HepG2 (cell line): ENCODE results near the gene GALNT1. TPM values are rescaled to one million over a fixed set of nuclear protein-coding genes. Genes with fewer than 3 reads are reported as not detected.
A peak's percentile ranks its signal among the peaks of the same experiment; 100 is the strongest.

Source experiments
- BRCA1 ChIP-seq: sonication (generic); formaldehyde crosslinking; IDR thresholded peaks from 2 replicates; pipeline ENCODE4 v1.4.0; 2020; ENCODE audit warnings: missing genetic modification reagents
- CC2D1A ChIP-seq: sonication (generic); formaldehyde crosslinking; IDR thresholded peaks from 2 replicates; pipeline ENCODE4 v1.8.1; 2023; ENCODE audit warnings: mild to moderate bottlenecking, missing genetic modification reagents
- HNF4G ChIP-seq, 2 experiments: sonication (generic) in 1 of 2; formaldehyde crosslinking in 1 of 2; IDR thresholded peaks; 2 replicates each; pipeline versions ENCODE4 v1.4.0 to v1.6.1; 2011 to 2020; ENCODE audit warnings: borderline replicate concordance in 2 of 2, low read depth in 2 of 2, mild to moderate bottlenecking in 2 of 2, low read length in 1 of 2, missing genetic modification reagents in 1 of 2, moderate library complexity in 1 of 2
- KDM5A ChIP-seq: fragments of 200-600 bp; sonication (generic); IDR thresholded peaks from 2 replicates; pipeline ENCODE4 v1.7.0; 2018; ENCODE audit warnings: antibody characterized with exemption, mild to moderate bottlenecking, low read length, borderline replicate concordance
- NFIC ChIP-seq: IDR thresholded peaks from 2 replicates; pipeline ENCODE4 v1.6.1; 2012; ENCODE audit warnings: mild to moderate bottlenecking, low read length, inconsistent platforms
- NR1H2 ChIP-seq: sonication (generic); formaldehyde crosslinking; IDR thresholded peaks from 2 replicates; pipeline ENCODE4 v1.8.1; 2022; ENCODE audit warnings: low read depth, missing genetic modification reagents, borderline replicate concordance
- RFX1 ChIP-seq: fragments of 450-650 bp; IDR thresholded peaks from 2 replicates; pipeline ENCODE4 v1.6.1; 2017
- SKI ChIP-seq: fragments of 450-650 bp; IDR thresholded peaks from one replicate; pipeline ENCODE4 v1.6.1; 2018; ENCODE audit warnings: mild to moderate bottlenecking; ENCODE audit not compliant: partially characterized antibody
- ZNF12 ChIP-seq: sonication (generic); formaldehyde crosslinking; IDR thresholded peaks from 2 replicates; pipeline ENCODE4 v1.5.0; 2020; ENCODE audit warnings: missing genetic modification reagents
- ZNF296 ChIP-seq: sonication (generic); formaldehyde crosslinking; conservative IDR thresholded peaks from 2 replicates; pipeline ENCODE4 v1.5.0; 2020; ENCODE audit warnings: mild to moderate bottlenecking, missing genetic modification reagents
- ZNF326 ChIP-seq: sonication (generic); formaldehyde crosslinking; IDR thresholded peaks from 2 replicates; pipeline ENCODE4 v1.4.0; 2020; ENCODE audit warnings: missing genetic modification reagents, borderline replicate concordance
- ZNF350 ChIP-seq: sonication (generic); formaldehyde crosslinking; IDR thresholded peaks from 2 replicates; pipeline ENCODE4 v1.4.0; 2020; ENCODE audit warnings: mild to moderate bottlenecking, low read depth, missing genetic modification reagents, borderline replicate concordance
- ZNF430 ChIP-seq: sonication (generic); formaldehyde crosslinking; IDR thresholded peaks from 2 replicates; pipeline ENCODE4 v1.9.0; 2021; ENCODE audit warnings: mild to moderate bottlenecking, missing genetic modification reagents
- ZNF432 ChIP-seq: sonication (generic); formaldehyde crosslinking; IDR thresholded peaks from 2 replicates; pipeline ENCODE4 v1.5.0; 2020; ENCODE audit warnings: missing genetic modification reagents, mild to moderate bottlenecking, borderline replicate concordance
- ZNF572 ChIP-seq: sonication (generic); formaldehyde crosslinking; IDR thresholded peaks from 2 replicates; pipeline ENCODE4 v1.5.1; 2020; ENCODE audit warnings: mild to moderate bottlenecking, missing genetic modification reagents
- ZSCAN20 ChIP-seq: sonication (generic); formaldehyde crosslinking; IDR thresholded peaks from 2 replicates; pipeline ENCODE4 v1.4.0; 2020; ENCODE audit warnings: missing genetic modification reagents, mild to moderate bottlenecking, borderline replicate concordance
- polyA plus RNA-seq, 8 experiments: library from polyadenylated mRNA; depleted of rRNA in 3 of 8; stranded (reverse) in 7 of 8; unstranded in 1 of 8; fragments of >200 nt; fragmentation: Illumina TruSeq in 4 of 8; extraction: Trizol in 4 of 8; gene quantifications; 2 replicates each; pipeline versions ENCODE4 v1.2.1 to v1.2.3, GENCODE V29; 2011 to 2016; ENCODE audit warnings: low read depth in 4 of 8, missing spikeins in 1 of 8, mixed read lengths in 1 of 8; ENCODE audit not compliant: insufficient read depth in 1 of 8
- total RNA-seq, 5 experiments: library from RNA; depleted of rRNA; stranded (reverse); fragments of >200 nt; fragmentation: Illumina TruSeq; extraction: Trizol; gene quantifications; 2 replicates each; pipeline ENCODE4 v1.2.3, GENCODE V29; 2016; ENCODE audit warnings: low read depth in 1 of 5
- TF ChIP-seq, protein P1 (sequence below): IDR thresholded peaks from 2 replicates; pipeline ENCODE4 v1.6.1; 2012; ENCODE audit warnings: low read depth, low read length, improper control_type of control experiment
- TF ChIP-seq, protein P2 (sequence below): sonication (generic); formaldehyde crosslinking; IDR thresholded peaks from 2 replicates; pipeline ENCODE4 v1.5.0; 2020; ENCODE audit warnings: missing genetic modification reagents
- TF ChIP-seq, protein P3 (sequence below): IDR thresholded peaks from 2 replicates; pipeline ENCODE4 v1.6.1; 2016; ENCODE audit warnings: missing biosample characterization, missing genetic modification reagents, low read depth
- TF ChIP-seq, protein P4 (sequence below): sonication (generic); formaldehyde crosslinking; IDR thresholded peaks from 2 replicates; pipeline ENCODE4 v1.4.0; 2020; ENCODE audit warnings: mild to moderate bottlenecking, missing genetic modification reagents
- TF ChIP-seq, protein P5 (sequence below): sonication (generic); formaldehyde crosslinking; IDR thresholded peaks from 2 replicates; pipeline ENCODE4 v1.4.0; 2020; ENCODE audit warnings: missing genetic modification reagents; ENCODE audit errors: not compliant biosample characterization
- TF ChIP-seq, protein P6 (sequence below): sonication (generic); formaldehyde crosslinking; IDR thresholded peaks from 2 replicates; pipeline ENCODE4 v1.8.1; 2023; ENCODE audit warnings: mild to moderate bottlenecking, missing genetic modification reagents

GALNT1 gene
- total and polyA plus RNA-seq, 2 of the 13 experiments (the other 11 are each of a cell fraction or from before 2014, with no cell fraction given) = 41.1 to 100 TPM

DNA sequence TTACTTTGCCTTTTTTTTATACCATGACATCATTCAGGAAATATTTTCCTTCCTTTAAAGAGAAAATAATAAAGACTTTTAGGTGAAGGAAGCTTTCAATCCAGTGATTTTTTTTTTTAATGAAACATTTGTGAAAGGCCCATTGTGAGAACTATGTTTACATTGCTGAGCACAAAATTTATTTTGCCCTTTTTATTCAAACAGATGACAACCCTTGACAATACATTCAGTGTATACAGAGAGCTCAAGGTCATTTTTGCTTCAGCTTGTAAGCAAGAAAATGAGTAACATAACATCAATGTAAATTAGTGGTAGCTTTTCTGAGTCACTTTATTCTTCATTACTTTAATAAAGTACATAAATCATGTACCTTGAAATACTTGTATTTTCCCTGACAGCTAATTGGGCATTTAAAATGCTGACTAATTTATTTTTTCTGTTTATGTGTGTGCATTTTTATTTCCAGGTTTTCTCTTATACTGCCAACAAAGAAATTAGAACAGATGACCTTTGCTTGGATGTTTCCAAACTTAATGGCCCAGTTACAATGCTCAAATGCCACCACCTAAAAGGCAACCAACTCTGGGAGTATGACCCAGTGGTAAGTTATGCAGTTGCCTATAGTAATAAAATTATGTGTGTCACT lies 121.6 kb downstream of the GALNT1 start (continued):
- TF ChIP-seq ZNF326 (CRISPR knock-in tag) = no peak
- no peak for TF ChIP-seq ZNF350 (CRISPR knock-in tag)
- no peak for TF ChIP-seq ZNF572 (CRISPR knock-in tag)
- TF ChIP-seq, protein P1, sequence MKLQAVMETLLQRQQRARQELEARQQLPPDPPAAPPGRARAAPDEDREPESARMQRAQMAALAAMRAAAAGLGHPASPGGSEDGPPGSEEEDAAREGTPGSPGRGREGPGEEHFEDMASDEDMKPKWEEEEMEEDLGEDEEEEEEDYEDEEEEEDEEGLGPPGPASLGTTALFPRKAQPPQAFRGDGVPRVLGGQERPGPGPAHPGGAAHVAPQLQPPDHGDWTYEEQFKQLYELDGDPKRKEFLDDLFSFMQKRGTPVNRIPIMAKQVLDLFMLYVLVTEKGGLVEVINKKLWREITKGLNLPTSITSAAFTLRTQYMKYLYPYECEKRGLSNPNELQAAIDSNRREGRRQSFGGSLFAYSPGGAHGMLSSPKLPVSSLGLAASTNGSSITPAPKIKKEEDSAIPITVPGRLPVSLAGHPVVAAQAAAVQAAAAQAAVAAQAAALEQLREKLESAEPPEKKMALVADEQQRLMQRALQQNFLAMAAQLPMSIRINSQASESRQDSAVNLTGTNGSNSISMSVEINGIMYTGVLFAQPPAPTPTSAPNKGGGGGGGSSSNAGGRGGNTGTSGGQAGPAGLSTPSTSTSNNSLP = peak; percentile 99
- TF ChIP-seq ZSCAN20 = no peak
- TF ChIP-seq NFIC = peak; percentile 88; the same call in 1 of the 2 replicates
- TF ChIP-seq ZNF432 (CRISPR knock-in tag) = no peak
- TF ChIP-seq, protein P2, sequence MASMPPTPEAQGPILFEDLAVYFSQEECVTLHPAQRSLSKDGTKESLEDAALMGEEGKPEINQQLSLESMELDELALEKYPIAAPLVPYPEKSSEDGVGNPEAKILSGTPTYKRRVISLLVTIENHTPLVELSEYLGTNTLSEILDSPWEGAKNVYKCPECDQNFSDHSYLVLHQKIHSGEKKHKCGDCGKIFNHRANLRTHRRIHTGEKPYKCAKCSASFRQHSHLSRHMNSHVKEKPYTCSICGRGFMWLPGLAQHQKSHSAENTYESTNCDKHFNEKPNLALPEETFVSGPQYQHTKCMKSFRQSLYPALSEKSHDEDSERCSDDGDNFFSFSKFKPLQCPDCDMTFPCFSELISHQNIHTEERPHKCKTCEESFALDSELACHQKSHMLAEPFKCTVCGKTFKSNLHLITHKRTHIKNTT (CRISPR knock-in tag) = no peak
- no peak for TF ChIP-seq ZNF430 (CRISPR knock-in tag)
- no peak for TF ChIP-seq ZNF296 (CRISPR knock-in tag)
- no peak for TF ChIP-seq RFX1
- no peak for TF ChIP-seq HNF4G (IDR thresholded peaks at IDR 0.05; ENCODE audit: borderline replicate concordance, low read depth, low read length)
- TF ChIP-seq HNF4G (CRISPR knock-in tag; IDR thresholded peaks at IDR 0.05; ENCODE audit: borderline replicate concordance, low read depth) = no peak
- TF ChIP-seq BRCA1 (CRISPR knock-in tag) = no peak
- TF ChIP-seq ZNF12 (CRISPR knock-in tag) = no peak
- TF ChIP-seq, protein P3, sequence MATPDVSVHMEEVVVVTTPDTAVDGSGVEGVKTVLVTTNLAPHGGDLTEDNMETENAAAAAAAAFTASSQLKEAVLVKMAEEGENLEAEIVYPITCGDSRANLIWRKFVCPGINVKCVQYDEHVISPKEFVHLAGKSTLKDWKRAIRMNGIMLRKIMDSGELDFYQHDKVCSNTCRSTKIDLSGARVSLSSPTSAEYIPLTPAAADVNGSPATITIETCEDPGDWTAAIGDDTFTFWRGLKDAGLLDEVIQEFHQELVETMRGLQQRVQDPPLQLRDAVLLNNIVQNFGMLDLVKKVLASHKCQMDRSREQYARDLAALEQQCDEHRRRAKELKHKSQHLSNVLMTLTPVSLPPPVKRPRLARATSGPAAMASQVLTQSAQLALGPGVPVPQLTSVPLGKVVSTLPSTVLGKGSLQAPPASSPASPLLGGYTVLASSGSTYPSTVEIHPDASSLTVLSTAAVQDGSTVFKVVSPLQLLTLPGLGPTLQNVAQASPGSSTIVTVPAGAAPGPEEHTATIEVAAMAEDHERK (CRISPR knock-in tag) = no peak
- TF ChIP-seq KDM5A = no peak
- no peak for TF ChIP-seq NR1H2 (CRISPR knock-in tag)
- TF ChIP-seq CC2D1A (CRISPR knock-in tag) = no peak
- TF ChIP-seq, protein P4, sequence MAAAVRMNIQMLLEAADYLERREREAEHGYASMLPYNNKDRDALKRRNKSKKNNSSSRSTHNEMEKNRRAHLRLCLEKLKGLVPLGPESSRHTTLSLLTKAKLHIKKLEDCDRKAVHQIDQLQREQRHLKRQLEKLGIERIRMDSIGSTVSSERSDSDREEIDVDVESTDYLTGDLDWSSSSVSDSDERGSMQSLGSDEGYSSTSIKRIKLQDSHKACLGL (CRISPR knock-in tag) = no peak
- TF ChIP-seq, protein P5, sequence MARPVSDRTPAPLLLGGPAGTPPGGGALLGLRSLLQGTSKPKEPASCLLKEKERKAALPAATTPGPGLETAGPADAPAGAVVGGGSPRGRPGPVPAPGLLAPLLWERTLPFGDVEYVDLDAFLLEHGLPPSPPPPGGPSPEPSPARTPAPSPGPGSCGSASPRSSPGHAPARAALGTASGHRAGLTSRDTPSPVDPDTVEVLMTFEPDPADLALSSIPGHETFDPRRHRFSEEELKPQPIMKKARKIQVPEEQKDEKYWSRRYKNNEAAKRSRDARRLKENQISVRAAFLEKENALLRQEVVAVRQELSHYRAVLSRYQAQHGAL = no peak
- TF ChIP-seq, protein P6, sequence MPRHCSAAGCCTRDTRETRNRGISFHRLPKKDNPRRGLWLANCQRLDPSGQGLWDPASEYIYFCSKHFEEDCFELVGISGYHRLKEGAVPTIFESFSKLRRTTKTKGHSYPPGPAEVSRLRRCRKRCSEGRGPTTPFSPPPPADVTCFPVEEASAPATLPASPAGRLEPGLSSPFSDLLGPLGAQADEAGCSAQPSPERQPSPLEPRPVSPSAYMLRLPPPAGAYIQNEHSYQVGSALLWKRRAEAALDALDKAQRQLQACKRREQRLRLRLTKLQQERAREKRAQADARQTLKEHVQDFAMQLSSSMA (CRISPR knock-in tag) = no peak
- no peak for TF ChIP-seq SKI
